Astrocyte (in vitro differentiated cells and primary cell): ENCODE results near the gene CEP63. TPM values are rescaled to one million over a fixed set of nuclear protein-coding genes. Genes with fewer than 3 reads are reported as not detected.
A peak's percentile ranks its signal among the peaks of the same experiment; 100 is the strongest.
"Not testable (repeated sequence)": the region's sequence is repeated elsewhere in the genome, so short reads cannot be mapped to it uniquely, and the experiment has no call there.

Experiments used
- DNase-seq: peaks from one replicate; pipeline ENCODE4 v3.0.0-alpha.2; 2010; ENCODE audit warnings: low read depth
- FAIRE-seq: peaks from 2 replicates; lab custom pipeline; 2011; peaks lifted over from hg19 to GRCh38; lab: Jason Lieb, UNC
- H2AFZ ChIP-seq: 2 replicates; pipeline ENCODE4 v1.6.0; 2012; ENCODE audit warnings: low read depth, low read length, inconsistent platforms
- H3K27ac ChIP-seq: 2 replicates; pipeline ENCODE4 v1.5.1; 2011; ENCODE audit warnings: low read depth, low read length, inconsistent platforms
- H3K27me3 ChIP-seq: 2 replicates; pipeline ENCODE4 v1.6.0; 2011; ENCODE audit warnings: low read length, inconsistent platforms; ENCODE audit not compliant: insufficient read depth
- H3K36me3 ChIP-seq: 2 replicates; pipeline ENCODE4 v1.5.1; 2011; ENCODE audit warnings: low read length, inconsistent platforms; ENCODE audit not compliant: insufficient read depth
- H3K4me1 ChIP-seq: 2 replicates; pipeline ENCODE4 v1.5.1; 2011; ENCODE audit warnings: low read length, inconsistent platforms; ENCODE audit not compliant: insufficient read depth
- H3K4me2 ChIP-seq: 2 replicates; pipeline ENCODE4 v1.6.0; 2012; ENCODE audit warnings: low read length, inconsistent platforms
- H3K4me3 ChIP-seq: 2 replicates; pipeline ENCODE4 v1.5.1; 2011; ENCODE audit warnings: low read depth, mild to moderate bottlenecking, low read length, inconsistent platforms; ENCODE audit not compliant: insufficient read depth
- H3K79me2 ChIP-seq: 2 replicates; pipeline ENCODE4 v1.6.0; 2012; ENCODE audit warnings: mild to moderate bottlenecking, low read length, inconsistent platforms; ENCODE audit not compliant: insufficient read depth
- H3K9ac ChIP-seq: 2 replicates; pipeline ENCODE4 v1.6.0; 2012; ENCODE audit warnings: mild to moderate bottlenecking, low read length, inconsistent platforms
- H3K9me3 ChIP-seq: 2 replicates; pipeline ENCODE4 v1.5.1; 2012; ENCODE audit warnings: low read depth, mild to moderate bottlenecking, low read length, inconsistent platforms; ENCODE audit not compliant: insufficient read depth
- H4K20me1 ChIP-seq: 2 replicates; pipeline ENCODE4 v1.6.0; 2012; ENCODE audit warnings: low read length, inconsistent platforms; ENCODE audit not compliant: insufficient read depth
- H3K27ac Mint-ChIP-seq: one replicate; pipeline ENCODE4 v1.8.0; 2021; ENCODE audit warnings: mild to moderate bottlenecking, mixed read lengths; ENCODE audit not compliant: unreplicated experiment
- H3K27me3 Mint-ChIP-seq: one replicate; pipeline ENCODE4 v1.8.0; 2021; ENCODE audit warnings: low read depth, mixed read lengths; ENCODE audit not compliant: unreplicated experiment
- H3K36me3 Mint-ChIP-seq: one replicate; pipeline ENCODE4 v1.8.0; 2021; ENCODE audit warnings: low read depth, mixed read lengths; ENCODE audit not compliant: unreplicated experiment
- H3K4me1 Mint-ChIP-seq: one replicate; pipeline ENCODE4 v1.8.0; 2021; ENCODE audit warnings: low read depth, mixed read lengths; ENCODE audit not compliant: unreplicated experiment
- H3K4me3 Mint-ChIP-seq: one replicate; pipeline ENCODE4 v1.8.0; 2021; ENCODE audit warnings: mild to moderate bottlenecking, moderate library complexity, mixed read lengths; ENCODE audit not compliant: unreplicated experiment
- H3K9me3 Mint-ChIP-seq: one replicate; pipeline ENCODE4 v1.8.0; 2021; ENCODE audit warnings: mild to moderate bottlenecking, mixed read lengths; ENCODE audit not compliant: unreplicated experiment
- EZH2 ChIP-seq: IDR thresholded peaks from 2 replicates; pipeline ENCODE4 v1.6.1; 2012; ENCODE audit warnings: mild to moderate bottlenecking, low read length, inconsistent platforms; ENCODE audit not compliant: insufficient read depth
- total RNA-seq: library from RNA; stranded (reverse); gene quantifications from 2 replicates; pipeline ENCODE4 v1.2.1, GENCODE V29; 2021
- TF ChIP-seq, protein P1 (sequence below): IDR thresholded peaks from 2 replicates; pipeline ENCODE4 v1.5.1; 2011; ENCODE audit warnings: low read depth, mild to moderate bottlenecking, inconsistent platforms, low read length, moderate library complexity; ENCODE audit not compliant: insufficient read depth

Gene CEP63
- total RNA-seq, 1 donor from 2014 or later, result 21.3 TPM

DNA sequence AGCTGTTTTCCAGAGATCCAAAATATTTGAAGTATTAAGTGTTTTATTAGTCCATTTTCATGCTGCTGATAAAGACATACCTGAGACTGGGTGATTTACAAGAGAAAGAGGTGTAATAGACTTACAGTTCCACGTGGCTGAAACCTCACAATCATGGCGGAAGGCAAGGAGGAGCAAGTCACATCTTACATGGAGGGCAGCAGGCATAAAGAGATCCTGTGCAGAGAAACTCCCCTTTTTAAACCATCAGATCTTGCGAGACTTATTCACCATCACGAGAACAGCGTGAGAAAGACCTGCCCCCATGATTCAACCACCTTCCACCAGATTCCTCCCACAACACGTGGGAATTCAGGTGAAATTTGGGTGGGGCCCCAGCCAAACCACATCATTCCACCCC, 82.9 kb downstream of the CEP63 start:
- Histone ChIP-seq H2AFZ (no peak overlapping the region), H3K4me1 (no peaks in the 10 kb centered on the region), H3K27ac (no peak overlapping the region), H3K4me3 (no peak overlapping the region), H3K79me2 (no peaks in the 10 kb centered on the region), H3K9ac (no peak overlapping the region), H3K27me3 (no peaks in the 10 kb centered on the region), H3K36me3 (no peaks in the 10 kb centered on the region), H4K20me1 (no peaks in the 10 kb centered on the region), H3K4me2 (no peak overlapping the region), H3K9me3 (no peaks in the 10 kb centered on the region)
- DNase-seq (no peak), FAIRE-seq (no peak)
- Mint-ChIP-seq H3K4me3 (no peak overlapping the region), H3K27me3 (no peaks in the 10 kb centered on the region), H3K4me1 (no peaks in the 10 kb centered on the region), H3K9me3 (peaks cover 22% of the 10 kb centered on the region), H3K27ac (peak overlapping the region; percentile 49), H3K36me3 (peaks cover 16% of the 10 kb centered on the region)
- TF ChIP-seq EZH2, result no peak
- TF ChIP-seq, protein P1, sequence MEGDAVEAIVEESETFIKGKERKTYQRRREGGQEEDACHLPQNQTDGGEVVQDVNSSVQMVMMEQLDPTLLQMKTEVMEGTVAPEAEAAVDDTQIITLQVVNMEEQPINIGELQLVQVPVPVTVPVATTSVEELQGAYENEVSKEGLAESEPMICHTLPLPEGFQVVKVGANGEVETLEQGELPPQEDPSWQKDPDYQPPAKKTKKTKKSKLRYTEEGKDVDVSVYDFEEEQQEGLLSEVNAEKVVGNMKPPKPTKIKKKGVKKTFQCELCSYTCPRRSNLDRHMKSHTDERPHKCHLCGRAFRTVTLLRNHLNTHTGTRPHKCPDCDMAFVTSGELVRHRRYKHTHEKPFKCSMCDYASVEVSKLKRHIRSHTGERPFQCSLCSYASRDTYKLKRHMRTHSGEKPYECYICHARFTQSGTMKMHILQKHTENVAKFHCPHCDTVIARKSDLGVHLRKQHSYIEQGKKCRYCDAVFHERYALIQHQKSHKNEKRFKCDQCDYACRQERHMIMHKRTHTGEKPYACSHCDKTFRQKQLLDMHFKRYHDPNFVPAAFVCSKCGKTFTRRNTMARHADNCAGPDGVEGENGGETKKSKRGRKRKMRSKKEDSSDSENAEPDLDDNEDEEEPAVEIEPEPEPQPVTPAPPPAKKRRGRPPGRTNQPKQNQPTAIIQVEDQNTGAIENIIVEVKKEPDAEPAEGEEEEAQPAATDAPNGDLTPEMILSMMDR, result no peak

DNA sequence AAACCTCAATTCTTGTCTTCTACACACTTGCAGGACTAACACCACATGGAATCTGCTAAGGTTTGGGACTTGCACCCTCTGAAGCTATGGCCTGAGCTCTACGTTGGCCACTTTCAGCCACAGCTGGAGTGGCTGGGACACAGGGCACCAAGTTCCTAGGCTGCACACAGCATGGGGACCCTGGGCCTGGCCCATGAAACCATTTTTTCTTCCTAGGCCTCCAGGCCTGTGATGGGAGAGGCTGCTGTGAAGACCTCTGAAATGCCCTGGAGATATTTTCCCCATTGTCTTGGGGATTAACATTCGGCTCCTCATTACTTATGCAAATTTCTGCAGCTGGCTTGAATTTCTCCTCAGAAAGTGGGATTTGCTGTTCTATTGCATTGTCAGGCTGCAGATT, 84.0 kb downstream of the CEP63 start:
- not testable (repeated sequence) for H3K4me3 Mint-ChIP-seq, H3K36me3 ChIP-seq, H3K27ac Mint-ChIP-seq, H3K27me3 ChIP-seq, H4K20me1 ChIP-seq, H3K79me2 ChIP-seq, H3K4me1 Mint-ChIP-seq, H3K9ac ChIP-seq, H3K9me3 ChIP-seq, H3K4me2 ChIP-seq, H3K4me1 ChIP-seq, H3K4me3 ChIP-seq, DNase-seq, FAIRE-seq, H3K27me3 Mint-ChIP-seq, H2AFZ ChIP-seq, H3K27ac ChIP-seq
- Mint-ChIP-seq H3K36me3 (peaks cover 13% of the 10 kb centered on the region), H3K9me3 (peaks cover 20% of the 10 kb centered on the region)

DNA sequence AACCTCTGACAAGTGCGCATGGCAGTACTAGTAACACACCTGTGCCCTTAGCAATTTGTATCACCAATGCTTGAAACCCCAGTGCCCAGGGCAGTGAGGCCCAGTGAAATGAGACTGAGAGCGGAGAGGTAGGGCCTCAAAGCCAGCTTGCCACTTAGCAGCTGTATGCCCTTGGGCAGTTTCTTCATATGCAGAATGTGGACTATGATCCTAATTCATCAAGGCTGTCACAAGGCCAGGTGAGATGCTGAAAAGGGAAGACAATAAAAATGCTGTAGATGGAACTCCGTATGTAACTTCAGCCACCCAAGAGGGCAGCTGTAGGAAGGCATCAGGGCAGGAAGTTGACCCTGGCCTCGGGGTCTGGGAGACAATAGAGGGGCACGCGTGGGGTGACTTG, 90.6 kb downstream of the CEP63 start:
- DNase-seq (no peak), FAIRE-seq (no peak)
- Mint-ChIP-seq H3K27me3 (no peaks in the 10 kb centered on the region), H3K36me3 (no peaks in the 10 kb centered on the region), H3K27ac (no peak overlapping the region), H3K4me1 (no peaks in the 10 kb centered on the region), H3K4me3 (no peak overlapping the region), H3K9me3 (peaks cover 4% of the 10 kb centered on the region)
- no peak overlapping the region for H3K9ac ChIP-seq
- no peaks in the 10 kb centered on the region for H3K9me3 ChIP-seq
- H3K27ac ChIP-seq, result no peak overlapping the region
- H3K27me3 ChIP-seq, result no peaks in the 10 kb centered on the region
- H4K20me1 ChIP-seq, result no peaks in the 10 kb centered on the region
- no peak for TF ChIP-seq EZH2
- H3K4me1 ChIP-seq, result no peaks in the 10 kb centered on the region
- H3K4me2 ChIP-seq, result no peak overlapping the region
- no peak overlapping the region for H3K4me3 ChIP-seq
- H2AFZ ChIP-seq, result no peak overlapping the region
- H3K36me3 ChIP-seq, result no peaks in the 10 kb centered on the region
- H3K79me2 ChIP-seq, result no peaks in the 10 kb centered on the region

DNA sequence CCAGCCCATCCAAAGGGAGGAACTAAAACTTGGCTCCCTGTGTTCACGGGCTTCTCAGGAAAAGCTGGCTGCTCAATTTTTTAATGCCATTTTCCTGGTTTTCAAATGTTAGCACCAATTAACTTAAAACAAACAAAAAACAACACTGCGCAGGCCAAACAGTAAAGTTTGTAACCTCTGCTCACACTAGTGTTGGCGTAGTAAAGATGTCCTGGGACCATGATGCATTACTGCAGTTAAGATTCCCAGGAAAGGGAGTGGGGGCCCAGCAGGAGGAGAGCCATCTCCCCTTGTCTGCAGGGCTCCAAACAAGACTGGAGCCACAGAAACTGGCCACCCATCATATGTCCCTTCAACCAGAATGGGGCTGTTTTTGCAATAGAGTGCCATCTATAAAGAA, 91.0 kb downstream of the CEP63 start:
- H3K27me3 ChIP-seq, result no peaks in the 10 kb centered on the region
- H3K9me3 Mint-ChIP-seq, result peaks cover 4% of the 10 kb centered on the region
- no peak for DNase-seq
- no peaks in the 10 kb centered on the region for H3K36me3 Mint-ChIP-seq
- H3K36me3 ChIP-seq, result no peaks in the 10 kb centered on the region
- no peaks in the 10 kb centered on the region for H3K9me3 ChIP-seq
- no peaks in the 10 kb centered on the region for H4K20me1 ChIP-seq
- no peak overlapping the region for H3K4me3 ChIP-seq
- H3K27ac ChIP-seq, result no peak overlapping the region
- no peak overlapping the region for H3K9ac ChIP-seq
- H3K4me1 Mint-ChIP-seq, result no peaks in the 10 kb centered on the region
- H3K4me1 ChIP-seq, result no peaks in the 10 kb centered on the region
- no peak overlapping the region for H2AFZ ChIP-seq
- no peak overlapping the region for H3K4me2 ChIP-seq
- no peak for TF ChIP-seq EZH2
- TF ChIP-seq, protein P1, result no peak
- no peak overlapping the region for H3K27ac Mint-ChIP-seq
- no peaks in the 10 kb centered on the region for H3K79me2 ChIP-seq
- FAIRE-seq, result no peak
- no peak overlapping the region for H3K4me3 Mint-ChIP-seq
- H3K27me3 Mint-ChIP-seq, result no peaks in the 10 kb centered on the region
